Measurements from ENCODE around the gene MEIKIN. TPM values are rescaled to one million over a fixed set of nuclear protein-coding genes. Genes with fewer than 3 reads are reported as not detected.

Gene MEIKIN
- total and polyA plus RNA-seq, 2 donors (not counting 1 experiment from before 2014, with no cell fraction given), result not detected

DNA sequence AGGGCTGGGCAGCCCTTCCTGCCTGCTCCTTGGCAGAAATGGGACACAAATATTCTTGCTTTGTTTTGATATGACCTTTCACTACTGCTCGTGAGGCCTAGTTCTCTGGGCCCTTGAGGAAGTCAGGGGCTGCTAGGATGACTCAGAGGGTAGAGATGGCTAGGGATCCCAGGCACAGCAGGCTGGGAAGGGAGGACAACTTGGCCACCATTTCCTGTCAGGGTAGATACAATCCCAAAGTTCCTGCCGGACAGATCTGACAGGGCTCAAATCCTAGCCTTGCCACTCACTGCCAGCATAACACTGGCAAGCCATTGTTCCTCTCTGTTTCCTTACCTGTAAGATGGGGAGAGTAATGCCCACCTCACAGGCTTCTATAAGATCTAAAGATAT is 31.7 kb upstream of the MEIKIN start:
- H3K27ac ChIP-seq (ENCODE audit: insufficient read depth, low read length), result no peak overlapping the region
- no peaks in the 10 kb centered on the region for H4K20me1 ChIP-seq (ENCODE audit: control insufficient read depth, extremely low read depth, insufficient read depth, low read length)
- no peak overlapping the region for H3K4me2 ChIP-seq (ENCODE audit: extremely low read depth, insufficient read depth, low read length)
- H3K9ac ChIP-seq (ENCODE audit: insufficient read depth, low read length), result no peak overlapping the region
- H3K27me3 ChIP-seq (ENCODE audit: control insufficient read depth, insufficient read depth, low read length), result no peaks in the 10 kb centered on the region
- DNase-seq (ENCODE audit: low read depth in 2 of 2), result no peak
- no peaks in the 10 kb centered on the region for H3K79me2 ChIP-seq (ENCODE audit: control insufficient read depth, insufficient read depth, low read length)
- no peak for TF ChIP-seq EZH2 (IDR thresholded peaks at IDR 0.05; ENCODE audit: low read length, missing control alignments)
- TF ChIP-seq, protein P1, sequence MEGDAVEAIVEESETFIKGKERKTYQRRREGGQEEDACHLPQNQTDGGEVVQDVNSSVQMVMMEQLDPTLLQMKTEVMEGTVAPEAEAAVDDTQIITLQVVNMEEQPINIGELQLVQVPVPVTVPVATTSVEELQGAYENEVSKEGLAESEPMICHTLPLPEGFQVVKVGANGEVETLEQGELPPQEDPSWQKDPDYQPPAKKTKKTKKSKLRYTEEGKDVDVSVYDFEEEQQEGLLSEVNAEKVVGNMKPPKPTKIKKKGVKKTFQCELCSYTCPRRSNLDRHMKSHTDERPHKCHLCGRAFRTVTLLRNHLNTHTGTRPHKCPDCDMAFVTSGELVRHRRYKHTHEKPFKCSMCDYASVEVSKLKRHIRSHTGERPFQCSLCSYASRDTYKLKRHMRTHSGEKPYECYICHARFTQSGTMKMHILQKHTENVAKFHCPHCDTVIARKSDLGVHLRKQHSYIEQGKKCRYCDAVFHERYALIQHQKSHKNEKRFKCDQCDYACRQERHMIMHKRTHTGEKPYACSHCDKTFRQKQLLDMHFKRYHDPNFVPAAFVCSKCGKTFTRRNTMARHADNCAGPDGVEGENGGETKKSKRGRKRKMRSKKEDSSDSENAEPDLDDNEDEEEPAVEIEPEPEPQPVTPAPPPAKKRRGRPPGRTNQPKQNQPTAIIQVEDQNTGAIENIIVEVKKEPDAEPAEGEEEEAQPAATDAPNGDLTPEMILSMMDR (conservative IDR thresholded peaks at IDR 0.05 in 1 of 2, IDR thresholded peaks at IDR 0.05 in 1 of 2; ENCODE audit: low read depth in 1 of 2, low read length in 2 of 2), result no peak
- H3K4me1 ChIP-seq (ENCODE audit: control insufficient read depth, extremely low read depth, insufficient read depth, low read length), result no peaks in the 10 kb centered on the region
- no peaks in the 10 kb centered on the region for H3K36me3 ChIP-seq (ENCODE audit: control insufficient read depth, insufficient read depth, low read length)
- H2AFZ ChIP-seq (ENCODE audit: low read length), result no peak overlapping the region
- H3K4me3 ChIP-seq (replicated peaks in 1 of 4; ENCODE audit: control extremely low read depth in 1 of 4, insufficient read depth in 1 of 4, low read depth in 3 of 4, low read length in 4 of 4), result no peak overlapping the region
- no peaks in the 10 kb centered on the region for H3K9me3 ChIP-seq (ENCODE audit: control insufficient read depth, insufficient read depth, low read depth, low read length)

DNA sequence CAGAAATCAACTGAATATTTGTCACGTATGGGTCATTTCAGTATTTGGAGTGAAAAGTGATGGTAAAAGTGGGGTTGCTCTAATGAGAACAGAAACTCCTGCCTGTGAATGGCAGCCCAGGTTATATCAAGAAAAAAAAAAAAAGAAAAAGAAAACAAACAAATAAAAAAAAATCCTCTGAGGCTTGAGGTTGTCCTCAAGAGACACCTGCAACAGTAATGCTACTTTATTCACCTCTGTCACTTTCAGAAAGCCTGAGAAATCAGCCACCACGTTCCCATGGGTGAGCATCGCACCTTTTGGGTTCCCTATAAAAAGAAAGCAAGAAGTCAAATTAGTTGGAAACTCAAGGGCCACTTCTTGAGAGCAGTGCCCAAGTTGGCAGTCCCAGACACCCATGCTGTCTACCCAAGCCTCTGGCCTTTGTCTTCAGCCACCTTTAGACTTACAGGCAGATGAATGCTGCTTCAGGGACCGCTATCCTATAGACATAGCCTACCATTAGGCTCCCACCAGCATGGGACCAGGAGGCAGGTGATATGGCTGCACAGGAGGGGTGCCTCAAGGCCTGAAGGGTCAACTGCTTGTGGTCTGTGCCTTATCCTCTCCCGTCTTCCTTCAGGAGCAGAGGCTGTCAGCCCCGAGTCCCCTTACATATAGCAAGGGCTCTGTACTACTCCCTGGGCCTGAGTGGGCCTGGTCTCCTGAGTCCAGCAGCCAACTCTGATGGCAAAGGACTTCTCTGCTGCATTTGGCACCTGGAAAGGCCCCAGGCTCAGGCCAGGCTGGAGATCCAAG is 31.1 kb upstream of the MEIKIN start:
- H3K27me3 ChIP-seq (ENCODE audit: control insufficient read depth, insufficient read depth, low read length), result no peaks in the 10 kb centered on the region
- DNase-seq (ENCODE audit: low read depth in 2 of 2), result no peak
- no peaks in the 10 kb centered on the region for H3K36me3 ChIP-seq (ENCODE audit: control insufficient read depth, insufficient read depth, low read length)
- H3K9me3 ChIP-seq (ENCODE audit: control insufficient read depth, insufficient read depth, low read depth, low read length), result no peaks in the 10 kb centered on the region
- TF ChIP-seq, protein P1 (conservative IDR thresholded peaks at IDR 0.05 in 1 of 2, IDR thresholded peaks at IDR 0.05 in 1 of 2; ENCODE audit: low read depth in 1 of 2, low read length in 2 of 2), result no peak
- TF ChIP-seq EZH2 (IDR thresholded peaks at IDR 0.05; ENCODE audit: low read length, missing control alignments), result no peak
- no peaks in the 10 kb centered on the region for H3K4me1 ChIP-seq (ENCODE audit: control insufficient read depth, extremely low read depth, insufficient read depth, low read length)
- H3K27ac ChIP-seq (ENCODE audit: insufficient read depth, low read length), result no peak overlapping the region
- H3K4me3 ChIP-seq (replicated peaks in 1 of 4; ENCODE audit: control extremely low read depth in 1 of 4, insufficient read depth in 1 of 4, low read depth in 3 of 4, low read length in 4 of 4), result no peak overlapping the region
- no peaks in the 10 kb centered on the region for H4K20me1 ChIP-seq (ENCODE audit: control insufficient read depth, extremely low read depth, insufficient read depth, low read length)
- H3K4me2 ChIP-seq (ENCODE audit: extremely low read depth, insufficient read depth, low read length), result no peak overlapping the region
- H3K9ac ChIP-seq (ENCODE audit: insufficient read depth, low read length), result no peak overlapping the region
- no peaks in the 10 kb centered on the region for H3K79me2 ChIP-seq (ENCODE audit: control insufficient read depth, insufficient read depth, low read length)
- no peak overlapping the region for H2AFZ ChIP-seq (ENCODE audit: low read length)

DNA sequence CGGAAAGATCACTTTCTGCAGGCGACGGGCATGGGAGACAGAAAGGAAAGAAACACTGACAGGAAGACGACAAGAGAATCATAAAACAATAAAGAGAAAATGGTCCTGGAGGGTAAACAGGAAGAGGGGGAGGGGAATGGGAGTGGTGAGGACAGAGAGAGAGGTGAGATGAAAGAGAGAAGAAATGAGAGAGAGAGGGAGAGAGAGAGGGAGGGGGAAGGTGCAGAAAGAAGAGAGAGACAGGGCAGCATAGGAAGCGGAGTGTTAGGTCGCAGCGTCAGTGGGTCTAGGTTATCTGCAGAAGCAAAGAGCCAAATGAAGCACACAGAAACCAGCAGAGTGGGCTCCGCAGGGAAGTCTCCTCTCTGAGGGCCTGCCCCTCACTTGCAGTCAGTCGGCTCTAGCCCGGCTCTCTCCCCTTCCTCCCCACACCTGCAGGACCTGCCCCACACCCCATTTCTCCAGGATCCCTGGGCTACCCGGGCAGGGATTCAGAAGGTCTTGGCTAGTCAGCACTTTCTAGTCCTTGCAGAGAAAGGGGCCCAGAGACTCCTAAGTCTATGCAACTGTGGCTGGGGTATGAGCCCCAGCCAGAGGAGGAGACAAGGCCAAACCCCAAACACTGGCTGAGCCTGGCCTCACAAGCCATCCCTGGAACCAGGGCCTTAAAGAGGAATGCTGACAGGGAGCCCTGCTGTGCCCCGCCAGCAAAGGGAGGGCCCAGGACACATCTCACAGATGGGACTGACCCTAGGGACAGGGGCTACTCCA is 29.7 kb upstream of the MEIKIN start:
- Histone ChIP-seq H3K79me2 (ENCODE audit: control insufficient read depth, insufficient read depth, low read length) (no peaks in the 10 kb centered on the region), H3K4me2 (ENCODE audit: extremely low read depth, insufficient read depth, low read length) (no peak overlapping the region), H3K36me3 (ENCODE audit: control insufficient read depth, insufficient read depth, low read length) (no peaks in the 10 kb centered on the region), H3K27me3 (ENCODE audit: control insufficient read depth, insufficient read depth, low read length) (no peaks in the 10 kb centered on the region), H3K9me3 (ENCODE audit: control insufficient read depth, insufficient read depth, low read depth, low read length) (no peaks in the 10 kb centered on the region), H2AFZ (ENCODE audit: low read length) (no peak overlapping the region), H4K20me1 (ENCODE audit: control insufficient read depth, extremely low read depth, insufficient read depth, low read length) (no peaks in the 10 kb centered on the region), H3K4me1 (ENCODE audit: control insufficient read depth, extremely low read depth, insufficient read depth, low read length) (no peaks in the 10 kb centered on the region), H3K27ac (ENCODE audit: insufficient read depth, low read length) (no peak overlapping the region), H3K9ac (ENCODE audit: insufficient read depth, low read length) (no peak overlapping the region), H3K4me3 (replicated peaks in 1 of 4; ENCODE audit: control extremely low read depth in 1 of 4, insufficient read depth in 1 of 4, low read depth in 3 of 4, low read length in 4 of 4) (no peak overlapping the region)
- no peak for DNase-seq (ENCODE audit: low read depth in 2 of 2)
- TF ChIP-seq, protein P1 (conservative IDR thresholded peaks at IDR 0.05 in 1 of 2, IDR thresholded peaks at IDR 0.05 in 1 of 2; ENCODE audit: low read depth in 1 of 2, low read length in 2 of 2), result no peak
- no peak for TF ChIP-seq EZH2 (IDR thresholded peaks at IDR 0.05; ENCODE audit: low read length, missing control alignments)

Data from fibroblast of lung (primary cell).